Stimulated activated CD8-positive, alpha-beta memory T cell treated with anti-CD3 and anti-CD28 coated beads, Interleukin-7, amount 100 ng/mL, for 1 hour (primary cell): ENCODE data around the gene TMEM44.
"Not testable (repeated sequence)": the region's sequence is repeated elsewhere in the genome, so short reads cannot be mapped to it uniquely, and the experiment has no call there.

ENCODE experiments used
- DNase-seq, 2 donors: peaks; one replicate each; pipeline ENCODE4 v3.0.0-alpha.2; 2020; ENCODE audit warnings: low read depth in 2 of 2

Gene TMEM44

DNA sequence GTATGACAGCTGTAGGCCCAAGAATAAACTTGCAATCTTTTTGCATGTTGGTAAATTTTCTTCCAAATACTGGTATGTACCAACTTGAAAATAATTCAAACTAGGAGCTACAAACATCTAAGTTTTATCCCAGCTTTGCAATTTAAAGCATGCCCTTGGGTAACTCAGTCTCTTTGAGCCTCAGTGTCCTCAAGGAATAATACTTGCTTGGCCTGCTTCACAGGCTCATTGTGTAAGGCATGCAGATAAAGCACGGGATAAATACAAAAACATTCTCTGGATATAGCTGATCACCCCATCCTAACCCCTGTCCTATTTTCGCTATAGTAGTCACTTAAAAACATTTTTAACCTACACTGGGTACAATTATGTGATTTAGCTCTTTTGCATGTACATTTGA is 9.6 kb upstream of the TMEM44 start:
- DNase-seq: no peak

- no peak for DNase-seq
These were observed 7.6 kb upstream of the TMEM44 start for GRCh38 chr3:194640829-194641228.

DNA sequence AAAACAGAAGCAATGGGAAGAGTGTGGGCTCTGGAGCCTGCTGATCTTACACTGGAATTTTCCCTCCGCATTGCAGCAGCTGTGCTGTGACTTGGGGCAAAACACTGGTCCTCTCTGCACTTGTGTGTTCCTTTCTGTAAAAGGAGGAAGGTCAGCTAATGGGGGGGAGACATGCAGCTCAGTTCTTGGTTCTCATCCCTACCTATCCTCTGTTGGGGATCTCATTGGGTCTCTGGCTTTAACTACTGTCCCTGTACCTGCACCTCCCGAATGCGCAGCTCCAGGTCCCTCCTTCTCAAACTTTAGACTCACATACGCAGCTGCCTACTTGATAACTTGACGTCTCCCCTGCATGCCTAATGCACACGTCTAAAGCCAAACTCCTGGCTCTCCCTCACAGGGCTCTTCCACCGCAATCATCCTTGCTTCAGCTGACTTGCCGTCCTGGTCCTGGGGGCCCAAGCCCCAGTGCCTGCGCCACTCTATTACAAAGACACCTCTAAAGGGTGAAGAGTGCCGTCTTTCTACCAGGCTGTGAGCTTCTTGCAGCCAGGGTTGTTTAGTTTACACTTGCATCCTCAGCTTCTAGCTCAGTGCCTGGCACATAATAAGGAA is 5.9 kb upstream of the TMEM44 start:
- DNase-seq: no peak

GRCh38 chr3:194637541-194638400 is 4.6 kb upstream of the TMEM44 start:
- DNase-seq: no peak

DNA sequence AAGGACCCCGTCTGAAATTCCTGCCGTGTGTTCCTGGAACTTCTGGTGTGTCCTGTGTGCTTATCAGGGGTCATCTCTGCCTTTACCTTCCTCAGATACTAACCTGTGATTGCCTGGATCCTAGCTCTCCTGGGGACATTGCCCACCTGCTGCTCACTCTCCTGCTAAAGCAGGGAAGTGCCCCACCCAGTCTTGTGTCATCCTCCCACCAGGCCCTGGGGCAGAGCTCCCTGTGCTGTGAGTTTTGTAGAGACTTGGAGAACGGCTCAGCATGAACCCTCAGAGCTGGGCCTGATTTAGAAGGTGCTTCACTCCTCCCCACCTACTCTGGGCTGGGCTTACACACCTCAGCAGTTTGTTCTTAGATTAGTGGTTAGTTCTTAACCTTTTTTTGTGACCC is 3.8 kb upstream of the TMEM44 start:
- DNase-seq: no peak

DNA sequence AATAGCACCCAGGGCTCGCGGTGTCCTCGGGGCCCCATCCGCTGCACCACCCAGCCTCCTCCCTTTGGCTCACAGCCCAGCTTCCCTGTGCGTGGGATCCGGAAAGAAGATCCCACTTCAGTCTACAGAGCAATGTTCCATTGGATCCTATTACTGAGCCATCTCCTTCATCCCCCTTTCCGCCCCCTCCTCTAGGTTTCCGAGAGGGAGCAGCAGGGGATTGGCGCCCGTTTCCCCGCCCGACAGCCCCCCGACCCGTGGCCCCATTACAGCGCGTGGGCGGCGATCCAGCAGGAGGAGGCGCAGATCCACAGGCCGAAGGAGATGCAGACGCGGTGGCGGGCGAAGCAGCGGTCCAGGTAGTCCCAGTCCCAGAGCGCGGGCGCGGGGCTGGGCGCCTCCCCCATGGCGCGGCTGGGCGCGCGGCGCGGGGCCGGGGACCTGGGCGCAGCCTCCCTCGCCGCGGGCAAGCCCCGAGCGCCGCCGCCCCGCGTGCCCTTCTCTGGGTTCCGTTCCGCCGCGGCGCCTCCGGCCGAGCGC is 340 bp downstream of the TMEM44 start:
- DNase-seq: no peak

GRCh38 chr3:194632226-194632808 is 902 bp downstream of the TMEM44 start:
- DNase-seq: no peak

- no peak for DNase-seq
These were observed 1.5 kb downstream of the TMEM44 start for GRCh38 chr3:194631696-194632095.

- not testable (repeated sequence) for DNase-seq
These were observed 2.5 kb downstream of the TMEM44 start for GRCh38 chr3:194630681-194631080.

GRCh38 chr3:194624956-194625355 is 8.3 kb downstream of the TMEM44 start:
- no peak for DNase-seq

- DNase-seq: no peak
These were observed 9.5 kb downstream of the TMEM44 start for GRCh38 chr3:194623449-194624290.

GRCh38 chr3:194622621-194623340 is 10.4 kb downstream of the TMEM44 start:
- no peak for DNase-seq

DNA sequence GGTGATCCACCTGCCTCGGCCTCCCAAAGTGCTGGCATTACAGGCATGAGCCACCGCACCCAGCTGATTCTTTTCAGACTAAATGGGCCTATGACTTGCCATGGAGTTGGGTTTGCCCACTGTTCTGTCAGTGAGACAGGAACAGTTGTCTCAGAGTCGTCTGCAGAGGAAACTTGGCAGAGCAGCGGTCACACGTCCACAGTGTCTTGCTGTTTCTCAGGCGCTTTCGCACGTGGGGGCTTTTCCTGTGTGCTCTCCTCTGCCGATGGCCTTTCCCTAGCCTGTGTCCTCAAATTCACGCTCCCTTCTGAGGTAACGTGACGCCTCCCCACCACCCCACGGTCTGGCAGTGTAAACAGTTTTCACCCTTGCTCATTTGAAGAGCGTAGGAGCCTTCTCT is 11.3 kb downstream of the TMEM44 start:
- DNase-seq: no peak

DNA sequence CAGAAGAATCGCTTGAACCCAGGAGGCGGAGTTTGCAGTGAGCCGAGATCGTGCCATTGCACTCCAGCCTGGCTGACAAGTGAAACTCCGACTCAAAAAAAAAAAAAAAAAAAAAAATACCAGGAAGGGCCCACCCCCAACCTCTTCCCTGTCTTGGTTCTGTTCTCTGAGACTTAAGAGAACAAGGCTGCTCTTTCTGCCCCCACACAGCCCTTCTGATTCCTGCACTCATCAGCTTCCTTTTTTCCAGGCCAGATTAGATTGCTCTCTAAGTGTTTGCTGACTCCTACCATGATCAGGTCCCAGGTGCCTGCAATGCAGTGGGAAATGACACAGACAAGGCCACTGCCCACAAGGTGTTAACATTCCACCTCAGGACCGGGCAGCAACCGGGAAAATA is 13.0 kb downstream of the TMEM44 start:
- no peak for DNase-seq

DNA sequence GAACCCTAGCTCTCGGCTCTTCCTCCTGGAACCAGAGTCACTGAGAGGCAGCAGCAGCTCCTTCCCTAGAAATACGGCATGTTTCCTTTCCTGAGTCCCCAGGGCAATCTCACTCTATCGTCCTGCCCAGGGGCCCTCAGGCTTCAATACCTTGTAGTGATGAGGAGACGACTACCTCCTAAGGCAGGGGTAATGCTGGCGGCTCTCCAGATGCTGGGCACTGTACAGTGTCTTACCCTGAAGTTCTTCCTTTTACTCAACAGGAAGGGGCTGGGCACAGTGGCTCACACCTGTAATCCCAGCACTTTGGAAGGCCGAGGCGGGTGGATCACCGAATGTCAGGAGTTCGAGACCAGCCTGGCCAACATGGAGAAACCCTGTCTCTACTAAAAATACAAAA is 13.5 kb downstream of the TMEM44 start:
- no peak for DNase-seq

GRCh38 chr3:194618858-194619608 is 14.2 kb downstream of the TMEM44 start:
- DNase-seq: no peak

- no peak for DNase-seq
These were observed 15.4 kb downstream of the TMEM44 start for GRCh38 chr3:194617827-194618226.

DNA sequence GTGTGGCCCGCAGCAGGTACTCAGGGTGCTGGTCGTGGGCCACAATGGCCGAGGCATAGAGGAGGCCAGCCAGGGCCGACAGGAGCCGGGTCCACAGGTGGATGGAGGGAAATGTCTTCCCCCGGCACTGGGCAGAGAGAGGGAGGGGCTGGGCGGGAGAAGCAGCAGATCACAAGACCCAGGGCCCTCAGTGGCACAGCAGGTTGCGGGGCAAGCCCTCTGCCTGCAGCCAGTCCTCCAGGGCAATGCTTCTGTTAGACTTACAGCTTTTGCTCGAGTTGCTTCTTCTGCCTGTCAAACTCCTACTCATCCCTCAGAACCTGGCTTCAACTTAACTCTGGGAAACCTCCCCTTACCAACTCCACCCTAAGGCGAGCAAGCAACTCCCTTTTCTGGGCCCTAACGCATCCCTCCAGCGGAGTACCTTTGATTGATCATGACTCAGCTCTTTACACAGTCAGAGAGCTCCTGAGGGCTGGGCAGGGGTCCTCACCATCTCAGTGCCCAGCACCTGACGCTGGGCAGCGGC is 16.0 kb downstream of the TMEM44 start:
- no peak for DNase-seq

- no peak for DNase-seq
These were observed 18.0 kb downstream of the TMEM44 start for GRCh38 chr3:194615226-194615625.

DNA sequence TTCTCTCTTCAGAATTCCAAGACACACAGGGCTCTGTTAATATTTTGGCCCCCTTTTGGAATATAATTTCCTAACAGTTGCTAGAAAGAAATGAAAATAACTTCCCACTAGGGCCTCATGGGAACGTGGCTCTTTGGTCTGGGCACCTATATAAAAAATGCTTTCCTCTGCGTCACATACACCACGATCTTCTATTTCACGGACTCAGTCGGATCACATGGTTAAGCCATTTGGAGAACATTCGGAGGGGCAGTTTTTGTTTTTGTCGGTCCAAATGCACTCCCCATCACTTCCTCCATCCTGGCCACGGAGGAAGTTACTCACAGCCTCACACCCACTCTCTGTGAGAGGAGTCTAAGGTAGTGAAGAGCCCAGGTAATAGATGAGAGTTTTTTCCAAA is 21.0 kb downstream of the TMEM44 start:
- no peak for DNase-seq
